Measurements from ENCODE around the gene OTX1.

- TF ChIP-seq, protein P1, sequence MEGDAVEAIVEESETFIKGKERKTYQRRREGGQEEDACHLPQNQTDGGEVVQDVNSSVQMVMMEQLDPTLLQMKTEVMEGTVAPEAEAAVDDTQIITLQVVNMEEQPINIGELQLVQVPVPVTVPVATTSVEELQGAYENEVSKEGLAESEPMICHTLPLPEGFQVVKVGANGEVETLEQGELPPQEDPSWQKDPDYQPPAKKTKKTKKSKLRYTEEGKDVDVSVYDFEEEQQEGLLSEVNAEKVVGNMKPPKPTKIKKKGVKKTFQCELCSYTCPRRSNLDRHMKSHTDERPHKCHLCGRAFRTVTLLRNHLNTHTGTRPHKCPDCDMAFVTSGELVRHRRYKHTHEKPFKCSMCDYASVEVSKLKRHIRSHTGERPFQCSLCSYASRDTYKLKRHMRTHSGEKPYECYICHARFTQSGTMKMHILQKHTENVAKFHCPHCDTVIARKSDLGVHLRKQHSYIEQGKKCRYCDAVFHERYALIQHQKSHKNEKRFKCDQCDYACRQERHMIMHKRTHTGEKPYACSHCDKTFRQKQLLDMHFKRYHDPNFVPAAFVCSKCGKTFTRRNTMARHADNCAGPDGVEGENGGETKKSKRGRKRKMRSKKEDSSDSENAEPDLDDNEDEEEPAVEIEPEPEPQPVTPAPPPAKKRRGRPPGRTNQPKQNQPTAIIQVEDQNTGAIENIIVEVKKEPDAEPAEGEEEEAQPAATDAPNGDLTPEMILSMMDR (IDR thresholded peaks at IDR 0.05) = no peak
- no peak for TF ChIP-seq EZH2 (IDR thresholded peaks at IDR 0.05; ENCODE audit: borderline replicate concordance, insufficient read depth, low read depth, low read length, poor library complexity, severe bottlenecking)
Observed at GRCh38 chr2:63099032-63099431, 48.4 kb downstream of the OTX1 start.

Data from B cell (primary cell).